GM12891 (cell line): ENCODE results near the gene SP7.
"Not testable (repeated sequence)": the region's sequence is repeated elsewhere in the genome, so short reads cannot be mapped to it uniquely, and the experiment has no call there.

ENCODE experiments used
- DNase-seq: peaks from one replicate; pipeline ENCODE4 v3.0.0; 2011; ENCODE audit warnings: low spot score; ENCODE audit not compliant: insufficient read length
- FAIRE-seq: peaks from 2 replicates; lab custom pipeline; 2011; peaks lifted over from hg19 to GRCh38; lab: Jason Lieb, UNC
- PAX5 ChIP-seq: IDR thresholded peaks from 2 replicates; pipeline ENCODE4 v1.6.1; 2011; ENCODE audit warnings: low read length, moderate library complexity, mild to moderate bottlenecking; ENCODE audit not compliant: insufficient read depth, severe bottlenecking
- POLR2A ChIP-seq: IDR thresholded peaks from 2 replicates; pipeline ENCODE4 v1.6.1; 2011; ENCODE audit warnings: low read depth, low read length, control low read depth
- POLR2AphosphoS5 ChIP-seq: IDR thresholded peaks from 2 replicates; pipeline ENCODE4 v1.6.1; 2011; ENCODE audit warnings: low read depth, low read length, control low read depth
- POU2F2 ChIP-seq: IDR thresholded peaks from 2 replicates; pipeline ENCODE4 v1.6.1; 2011; ENCODE audit warnings: low read depth, mild to moderate bottlenecking, control low read depth, low read length, moderate library complexity
- SPI1 ChIP-seq: IDR thresholded peaks from 2 replicates; pipeline ENCODE4 v1.6.1; 2011; ENCODE audit warnings: low read depth, low read length, control low read depth
- TAF1 ChIP-seq: IDR thresholded peaks from 2 replicates; pipeline ENCODE4 v1.6.1; 2011; ENCODE audit warnings: low read depth, low read length, control low read depth

The SP7 gene

GRCh38 chr12:53298164-53298563 is 38.0 kb downstream of the SP7 start:
- no peak for TF ChIP-seq TAF1
- TF ChIP-seq POU2F2, result no peak
- no peak for TF ChIP-seq PAX5
- TF ChIP-seq POLR2AphosphoS5, result no peak
- TF ChIP-seq POLR2A, result no peak
- no peak for TF ChIP-seq SPI1
- FAIRE-seq (no peak), DNase-seq (no peak)

- not testable (repeated sequence) for DNase-seq, FAIRE-seq
Measured at GRCh38 chr12:53297106-53297505, 39.0 kb downstream of the SP7 start.

GRCh38 chr12:53295891-53296219 is 40.3 kb downstream of the SP7 start:
- FAIRE-seq (no peak), DNase-seq (no peak)
- TF ChIP-seq POLR2A (no peak), TAF1 (no peak), PAX5 (no peak), SPI1 (no peak), POLR2AphosphoS5 (no peak), POU2F2 (no peak)

- peak; percentile 97 for FAIRE-seq
Measured at GRCh38 chr12:53295070-53295890, 40.9 kb downstream of the SP7 start, which contains the start of gene PFDN5. Gene PFDN5 (plus strand): TSS chr12:53295542. CDS start chr12:53295568, 26 bp downstream.

GRCh38 chr12:53292426-53292825 is 43.7 kb downstream of the SP7 start:
- no peak for FAIRE-seq
- TF ChIP-seq SPI1 (no peak), TAF1 (no peak), POLR2AphosphoS5 (no peak), PAX5 (no peak), POLR2A (no peak), POU2F2 (no peak)
- DNase-seq, result no peak

More at GRCh38 chr12:53295070-53295890, 40.9 kb downstream of the SP7 start, which contains the start of gene PFDN5:
- DNase-seq, result peak; percentile 78
- TF ChIP-seq SPI1 (peak; percentile 88), PAX5 (no peak), POLR2A (peak; percentile 92), TAF1 (peak; percentile 96), POU2F2 (peak; percentile 57), POLR2AphosphoS5 (peak; percentile 93)

- FAIRE-seq (no peak), DNase-seq (no peak)
- TF ChIP-seq PAX5, result no peak
- TF ChIP-seq POU2F2, result no peak
- no peak for TF ChIP-seq POLR2AphosphoS5
Measured at GRCh38 chr12:53290661-53291060, 45.5 kb downstream of the SP7 start.

GRCh38 chr12:53289891-53290290 is 46.3 kb downstream of the SP7 start:
- TF ChIP-seq SPI1 (no peak), POLR2A (no peak), PAX5 (no peak)
- no peak for FAIRE-seq

GRCh38 chr12:53288322-53288721 is 47.8 kb downstream of the SP7 start:
- no peak for DNase-seq
- TF ChIP-seq POLR2AphosphoS5, result no peak
- no peak for TF ChIP-seq PAX5
- no peak for FAIRE-seq

More at GRCh38 chr12:53289891-53290290, 46.3 kb downstream of the SP7 start:
- DNase-seq, result no peak

- peak; percentile 76 for DNase-seq
- no peak for TF ChIP-seq TAF1
- no peak for TF ChIP-seq PAX5
- no peak for TF ChIP-seq SPI1
- no peak for TF ChIP-seq POLR2A
- TF ChIP-seq POLR2AphosphoS5, result no peak
- no peak for TF ChIP-seq POU2F2
- peak; percentile 90 for FAIRE-seq
Measured at GRCh38 chr12:53287741-53288216, 48.4 kb downstream of the SP7 start.

GRCh38 chr12:53286448-53286847 is 49.7 kb downstream of the SP7 start:
- DNase-seq (no peak), FAIRE-seq (no peak)
- TF ChIP-seq POLR2A (no peak), POU2F2 (no peak), TAF1 (no peak), SPI1 (no peak), POLR2AphosphoS5 (no peak), PAX5 (no peak)
